ENCODE results near the gene PLA1A. TPM values are rescaled to one million over a fixed set of nuclear protein-coding genes. Genes with fewer than 3 reads are reported as not detected.
"Not testable (repeated sequence)": the region's sequence is repeated elsewhere in the genome, so short reads cannot be mapped to it uniquely, and the experiment has no call there.

The PLA1A gene
- total RNA-seq, 1 donor from 2014 or later, result 1.7 TPM

- Histone ChIP-seq H3K27ac (no peak overlapping the region), H3K36me3 (no peaks in the 10 kb centered on the region), H3K27me3 (no peaks in the 10 kb centered on the region), H3K9me3 (no peaks in the 10 kb centered on the region), H3K4me1 (no peaks in the 10 kb centered on the region), H3K4me3 (no peak overlapping the region)
- intact Hi-C loops (cut with DNase I), result no loop called here
- TF ChIP-seq, protein P1, sequence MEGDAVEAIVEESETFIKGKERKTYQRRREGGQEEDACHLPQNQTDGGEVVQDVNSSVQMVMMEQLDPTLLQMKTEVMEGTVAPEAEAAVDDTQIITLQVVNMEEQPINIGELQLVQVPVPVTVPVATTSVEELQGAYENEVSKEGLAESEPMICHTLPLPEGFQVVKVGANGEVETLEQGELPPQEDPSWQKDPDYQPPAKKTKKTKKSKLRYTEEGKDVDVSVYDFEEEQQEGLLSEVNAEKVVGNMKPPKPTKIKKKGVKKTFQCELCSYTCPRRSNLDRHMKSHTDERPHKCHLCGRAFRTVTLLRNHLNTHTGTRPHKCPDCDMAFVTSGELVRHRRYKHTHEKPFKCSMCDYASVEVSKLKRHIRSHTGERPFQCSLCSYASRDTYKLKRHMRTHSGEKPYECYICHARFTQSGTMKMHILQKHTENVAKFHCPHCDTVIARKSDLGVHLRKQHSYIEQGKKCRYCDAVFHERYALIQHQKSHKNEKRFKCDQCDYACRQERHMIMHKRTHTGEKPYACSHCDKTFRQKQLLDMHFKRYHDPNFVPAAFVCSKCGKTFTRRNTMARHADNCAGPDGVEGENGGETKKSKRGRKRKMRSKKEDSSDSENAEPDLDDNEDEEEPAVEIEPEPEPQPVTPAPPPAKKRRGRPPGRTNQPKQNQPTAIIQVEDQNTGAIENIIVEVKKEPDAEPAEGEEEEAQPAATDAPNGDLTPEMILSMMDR (IDR thresholded peaks at IDR 0.05), result no peak
- no peak for TF ChIP-seq POLR2A (IDR thresholded peaks at IDR 0.05)
- TF ChIP-seq POLR2AphosphoS5 (IDR thresholded peaks at IDR 0.05; ENCODE audit: insufficient read depth in 1 of 2, low read depth in 1 of 2), result no peak
- DNase-seq (ENCODE audit: extremely low spot score in 2 of 2), result no peak
Observed at GRCh38 chr3:119558626-119559317, 38.9 kb upstream of the PLA1A start.

DNA sequence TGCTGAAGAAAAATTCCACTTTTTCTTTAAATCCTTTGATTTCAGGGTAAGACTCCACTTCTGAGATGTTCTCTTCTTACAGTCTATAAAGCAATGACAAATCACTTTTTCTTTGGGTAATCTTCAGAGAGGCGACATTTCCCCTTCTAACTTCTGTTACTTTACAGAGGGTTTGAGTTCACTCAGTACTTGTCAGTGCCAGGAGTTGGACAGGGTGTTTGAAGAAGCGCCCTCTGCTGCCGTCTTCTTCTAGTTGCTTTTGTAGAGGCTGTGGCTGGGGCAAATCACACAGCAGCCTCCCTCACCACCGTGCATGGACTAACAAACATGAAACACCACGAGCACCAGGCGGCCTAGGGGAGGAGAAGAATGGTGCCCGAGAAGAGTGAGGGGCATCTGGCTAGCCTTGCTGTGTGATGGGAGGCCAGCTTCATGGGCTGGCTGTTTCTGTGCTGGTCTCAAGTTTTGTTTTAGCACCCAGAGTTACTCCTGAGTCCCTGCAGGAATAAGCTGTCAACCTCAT lies 38.2 kb upstream of the PLA1A start, which contains the start of gene CD80:
CD80 (minus strand) TSS at position 174 of the 523 bp plus-strand sequence. CDS start 1,886 bp downstream, outside the sequence.
- Histone ChIP-seq H3K9me3 (no peaks in the 10 kb centered on the region), H3K4me3 (no peak within 1 kb of the TSS), H3K36me3 (no peaks in the 10 kb centered on the region), H3K27ac (no peak within 1 kb of the TSS), H3K4me1 (no peaks in the 10 kb centered on the region), H3K27me3 (no peaks in the 10 kb centered on the region)
- intact Hi-C loops (cut with DNase I), result no loop called here
- no peak for DNase-seq (ENCODE audit: extremely low spot score in 2 of 2)
- TF ChIP-seq POLR2A (IDR thresholded peaks at IDR 0.05), result no peak
- TF ChIP-seq, protein P1 (IDR thresholded peaks at IDR 0.05), result no peak
- no peak for TF ChIP-seq POLR2AphosphoS5 (IDR thresholded peaks at IDR 0.05; ENCODE audit: insufficient read depth in 1 of 2, low read depth in 1 of 2)

DNA sequence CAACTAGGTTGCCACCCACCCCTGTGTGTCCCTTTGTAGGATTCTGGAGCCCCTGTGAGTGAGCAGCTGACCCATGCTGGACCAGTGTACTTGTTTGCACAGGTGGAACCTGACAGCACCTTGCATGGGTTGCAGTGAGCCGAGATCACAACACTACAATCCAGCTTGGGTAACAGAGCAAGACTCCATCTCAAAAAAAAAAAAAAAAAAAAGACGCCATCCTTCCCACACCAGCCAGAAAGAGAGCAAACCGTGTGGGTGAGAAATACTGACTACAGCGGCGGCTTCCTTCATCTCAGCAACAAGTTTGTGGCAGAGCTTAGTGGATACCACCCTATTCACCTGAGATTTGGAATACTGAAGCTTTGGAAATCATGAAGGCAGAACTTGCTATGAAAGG lies 37.5 kb upstream of the PLA1A start:
- DNase-seq (ENCODE audit: extremely low spot score in 2 of 2), result no peak
- no peak for TF ChIP-seq POLR2AphosphoS5 (IDR thresholded peaks at IDR 0.05; ENCODE audit: insufficient read depth in 1 of 2, low read depth in 1 of 2)
- no peak for TF ChIP-seq POLR2A (IDR thresholded peaks at IDR 0.05)
- TF ChIP-seq, protein P1 (IDR thresholded peaks at IDR 0.05), result no peak
- Histone ChIP-seq H3K27ac (no peak overlapping the region), H3K27me3 (no peaks in the 10 kb centered on the region), H3K36me3 (no peaks in the 10 kb centered on the region), H3K4me1 (no peaks in the 10 kb centered on the region), H3K9me3 (no peaks in the 10 kb centered on the region), H3K4me3 (no peak overlapping the region)
- intact Hi-C loops (cut with DNase I), result no loop called here

DNA sequence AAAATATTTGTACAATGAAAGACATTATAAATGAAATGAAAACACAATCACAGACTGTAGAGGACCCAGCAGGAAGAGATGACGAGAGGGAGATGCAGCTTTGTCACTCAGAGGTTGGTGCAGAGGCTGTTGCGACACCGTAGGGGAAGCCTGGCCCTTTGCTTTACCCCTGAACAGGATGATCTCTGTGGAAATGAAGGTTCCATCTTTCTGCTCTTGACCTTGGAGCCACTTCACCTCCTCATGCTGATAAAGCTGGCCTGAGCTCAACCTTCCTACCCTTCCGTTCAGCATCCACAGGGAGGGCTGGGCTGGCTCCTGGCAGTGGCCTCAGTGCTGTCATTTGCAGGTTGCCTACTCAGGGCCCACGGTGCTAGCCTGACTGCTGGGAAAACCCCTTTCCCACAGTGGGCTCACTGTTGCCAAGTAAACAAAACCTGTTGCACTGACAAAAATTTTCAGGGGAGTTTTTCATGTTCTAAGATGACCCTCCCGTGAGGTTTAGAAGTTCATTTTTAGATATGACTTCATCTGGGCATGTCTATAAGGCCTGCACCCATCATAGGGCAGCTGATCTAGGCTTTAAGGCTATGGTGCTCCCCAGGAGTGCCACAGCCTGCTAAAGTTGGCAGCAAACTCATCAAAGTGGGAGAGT lies 35.3 kb upstream of the PLA1A start:
- intact Hi-C loops (cut with DNase I), result no loop called here
- no peak overlapping the region for H3K27ac ChIP-seq

GRCh38 chr3:119563334-119563733 lies 34.4 kb upstream of the PLA1A start:
- H3K27me3 ChIP-seq; DNase-seq (ENCODE audit: extremely low spot score in 2 of 2); intact Hi-C loops (cut with DNase I); H3K36me3 ChIP-seq; H3K4me3 ChIP-seq; H3K9me3 ChIP-seq; H3K27ac ChIP-seq; H3K4me1 ChIP-seq: not testable (repeated sequence)

More for the DNA sequence above, 35.3 kb upstream of the PLA1A start:
- no peak overlapping the region for H3K4me3 ChIP-seq
- no peak for TF ChIP-seq POLR2A (IDR thresholded peaks at IDR 0.05)
- TF ChIP-seq POLR2AphosphoS5 (IDR thresholded peaks at IDR 0.05; ENCODE audit: insufficient read depth in 1 of 2, low read depth in 1 of 2), result no peak
- TF ChIP-seq, protein P1 (IDR thresholded peaks at IDR 0.05), result no peak
- no peaks in the 10 kb centered on the region for H3K36me3 ChIP-seq
- H3K27me3 ChIP-seq, result no peaks in the 10 kb centered on the region
- no peaks in the 10 kb centered on the region for H3K4me1 ChIP-seq
- no peaks in the 10 kb centered on the region for H3K9me3 ChIP-seq
- DNase-seq (ENCODE audit: extremely low spot score in 2 of 2), result no peak
